Peyer's patch (tissue), 4 donors: ENCODE results near the gene FAM163A. TPM values are rescaled to one million over a fixed set of nuclear protein-coding genes. Genes with fewer than 3 reads are reported as not detected.

Source experiments
- DNase-seq, 3 donors: peaks; one replicate each; pipeline ENCODE4 v3.0.0-alpha.2; 2017 to 2019
- H3K27ac ChIP-seq, 4 donors: fragments of 200-600 bp; sonication (generic); one replicate each; pipeline ENCODE4 v1.5.1; 2016 to 2019
- H3K27me3 ChIP-seq, 2 donors: fragments of 200-600 bp; sonication (generic); one replicate each; pipeline ENCODE4 v1.5.1; 2019
- H3K36me3 ChIP-seq, 3 donors: fragments of 200-600 bp; sonication (generic); one replicate each; pipeline ENCODE4 v1.5.1; 2016 to 2019
- H3K4me1 ChIP-seq, 4 donors: fragments of 200-600 bp; sonication (generic); one replicate each; pipeline ENCODE4 v1.5.1; 2016 to 2019
- H3K4me3 ChIP-seq, 4 donors: fragments of 200-600 bp; sonication (generic); 1 replicate in 3 of 4; 2 replicates in 1 of 4; pipeline ENCODE4 v1.5.1; 2016 to 2019; ENCODE audit warnings: mild to moderate bottlenecking in 1 of 4
- H3K9me3 ChIP-seq, 4 donors: fragments of 200-600 bp; sonication (generic); one replicate each; pipeline ENCODE4 v1.5.1; 2016 to 2019; ENCODE audit warnings: mild to moderate bottlenecking in 1 of 4
- POLR2A ChIP-seq, 2 donors: fragments of 450-650 bp; IDR thresholded peaks; one replicate each; pipeline ENCODE4 v1.5.1; 2017; ENCODE audit warnings: antibody characterized with exemption in 2 of 2, mild to moderate bottlenecking in 2 of 2, moderate library complexity in 2 of 2
- total RNA-seq, 4 donors: library from RNA; depleted of rRNA; stranded (reverse); fragments of >200 nt; gene quantifications; one replicate each; pipeline ENCODE4 v1.1.0, GENCODE V29; 2016
- TF ChIP-seq, protein P1 (sequence below), 6 experiments: fragments of 450-650 bp in 4 of 6; fragments of 200-600 bp in 2 of 6; sonication (generic) in 1 of 6; IDR thresholded peaks; one replicate each; pipeline ENCODE4 v1.5.1; 2017 to 2019; ENCODE audit warnings: antibody characterized with exemption in 6 of 6, mild to moderate bottlenecking in 3 of 6, moderate library complexity in 1 of 6

Gene FAM163A
- total RNA-seq, 4 donors from 2014 or later: 0.67 to 5.0 (median 1.2) TPM; not detected in 1

DNA sequence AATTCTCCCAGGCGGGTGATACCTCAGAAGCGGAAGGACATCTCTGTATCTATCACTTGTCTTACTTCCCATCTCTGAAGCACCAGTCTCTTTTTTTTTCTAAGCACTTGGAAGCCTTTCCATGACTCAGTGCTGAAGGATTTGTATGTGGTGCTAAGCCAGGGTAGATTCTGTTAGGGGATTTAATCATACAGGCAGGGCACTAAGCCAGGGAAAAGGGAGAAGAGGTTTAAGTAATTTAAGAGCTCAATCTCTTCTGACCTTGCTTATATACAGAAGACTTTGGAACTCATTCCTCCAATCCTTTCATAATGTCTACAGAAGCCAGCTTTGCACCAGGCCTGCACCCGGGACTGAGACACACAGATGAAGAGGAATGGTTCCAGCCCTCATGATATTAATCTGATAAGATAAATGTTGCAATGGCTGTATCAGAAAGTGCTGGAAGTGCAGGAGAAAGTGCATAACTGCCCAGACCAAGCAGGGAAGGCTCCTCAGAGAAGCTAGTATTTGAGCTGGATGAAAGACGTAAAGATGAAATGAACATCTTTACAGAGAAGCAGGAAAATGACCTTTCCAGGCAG lies 11.0 kb downstream of the FAM163A start:
- no peak for TF ChIP-seq POLR2A (IDR thresholded peaks at IDR 0.05)
- TF ChIP-seq, protein P1, sequence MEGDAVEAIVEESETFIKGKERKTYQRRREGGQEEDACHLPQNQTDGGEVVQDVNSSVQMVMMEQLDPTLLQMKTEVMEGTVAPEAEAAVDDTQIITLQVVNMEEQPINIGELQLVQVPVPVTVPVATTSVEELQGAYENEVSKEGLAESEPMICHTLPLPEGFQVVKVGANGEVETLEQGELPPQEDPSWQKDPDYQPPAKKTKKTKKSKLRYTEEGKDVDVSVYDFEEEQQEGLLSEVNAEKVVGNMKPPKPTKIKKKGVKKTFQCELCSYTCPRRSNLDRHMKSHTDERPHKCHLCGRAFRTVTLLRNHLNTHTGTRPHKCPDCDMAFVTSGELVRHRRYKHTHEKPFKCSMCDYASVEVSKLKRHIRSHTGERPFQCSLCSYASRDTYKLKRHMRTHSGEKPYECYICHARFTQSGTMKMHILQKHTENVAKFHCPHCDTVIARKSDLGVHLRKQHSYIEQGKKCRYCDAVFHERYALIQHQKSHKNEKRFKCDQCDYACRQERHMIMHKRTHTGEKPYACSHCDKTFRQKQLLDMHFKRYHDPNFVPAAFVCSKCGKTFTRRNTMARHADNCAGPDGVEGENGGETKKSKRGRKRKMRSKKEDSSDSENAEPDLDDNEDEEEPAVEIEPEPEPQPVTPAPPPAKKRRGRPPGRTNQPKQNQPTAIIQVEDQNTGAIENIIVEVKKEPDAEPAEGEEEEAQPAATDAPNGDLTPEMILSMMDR (IDR thresholded peaks at IDR 0.05): no peak
- DNase-seq: no peak
- Histone ChIP-seq H3K4me3 (no peak overlapping the region), H3K4me1 (peaks cover 0 to 4% (median 0%) of the 10 kb centered on the region in 4 donors), H3K27ac (no peak overlapping the region), H3K36me3 (no peaks in the 10 kb centered on the region), H3K27me3 (no peaks in the 10 kb centered on the region), H3K9me3 (no peaks in the 10 kb centered on the region)

DNA sequence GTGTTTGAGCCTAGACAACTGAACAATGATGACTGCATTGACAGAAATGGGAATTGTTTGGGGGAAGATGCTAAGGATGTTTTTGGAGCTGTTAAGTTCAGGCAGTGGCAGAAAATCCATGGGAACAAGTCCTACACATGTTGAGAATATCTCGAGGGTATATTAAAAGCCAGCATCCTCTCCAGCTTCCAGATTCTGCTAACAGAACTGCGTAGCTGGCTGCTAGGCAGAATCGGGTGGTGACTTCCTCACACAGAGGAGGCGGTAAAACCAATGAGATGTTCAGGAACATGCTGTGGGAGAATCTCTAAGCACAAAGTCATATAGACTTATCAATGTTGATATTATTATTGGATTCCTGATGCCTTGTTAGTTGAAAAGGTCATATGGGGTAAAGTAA lies 14.8 kb downstream of the FAM163A start:
- H3K9me3 ChIP-seq: no peaks in the 10 kb centered on the region
- no peak overlapping the region for H3K27ac ChIP-seq
- no peaks in the 10 kb centered on the region for H3K27me3 ChIP-seq
- no peaks in the 10 kb centered on the region for H3K36me3 ChIP-seq
- H3K4me3 ChIP-seq: no peak overlapping the region
- peaks cover 0 to 4% (median 0%) of the 10 kb centered on the region in 4 donors for H3K4me1 ChIP-seq
- DNase-seq: no peak
- TF ChIP-seq, protein P1 (IDR thresholded peaks at IDR 0.05): no peak
- TF ChIP-seq POLR2A (IDR thresholded peaks at IDR 0.05): no peak

DNA sequence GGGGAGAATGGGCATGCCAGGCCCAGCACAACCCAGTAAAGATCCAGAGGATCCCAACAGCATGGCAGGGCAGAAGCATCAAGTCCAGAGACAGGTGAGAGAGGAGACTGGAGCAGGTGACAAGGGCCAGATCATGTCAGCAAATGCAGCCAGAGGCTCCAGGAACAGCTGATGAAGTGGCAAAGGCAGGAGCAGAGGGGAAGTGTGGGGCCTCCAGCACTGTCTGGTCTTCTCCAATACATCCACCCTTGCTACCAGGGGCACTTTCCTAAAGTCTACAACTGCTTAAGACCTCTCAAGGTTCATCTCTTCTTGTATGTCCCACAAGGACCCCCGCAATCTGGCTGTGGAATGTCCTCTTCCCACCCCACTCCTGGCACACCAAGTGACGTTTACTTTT lies 17.4 kb downstream of the FAM163A start:
- no peak for TF ChIP-seq POLR2A (IDR thresholded peaks at IDR 0.05)
- TF ChIP-seq, protein P1 (IDR thresholded peaks at IDR 0.05): no peak
- H3K27ac ChIP-seq: no peak overlapping the region
- H3K4me3 ChIP-seq: no peak overlapping the region
- no peaks in the 10 kb centered on the region for H3K9me3 ChIP-seq
- no peak for DNase-seq
- no peaks in the 10 kb centered on the region for H3K4me1 ChIP-seq
- no peaks in the 10 kb centered on the region for H3K27me3 ChIP-seq
- H3K36me3 ChIP-seq: no peaks in the 10 kb centered on the region

DNA sequence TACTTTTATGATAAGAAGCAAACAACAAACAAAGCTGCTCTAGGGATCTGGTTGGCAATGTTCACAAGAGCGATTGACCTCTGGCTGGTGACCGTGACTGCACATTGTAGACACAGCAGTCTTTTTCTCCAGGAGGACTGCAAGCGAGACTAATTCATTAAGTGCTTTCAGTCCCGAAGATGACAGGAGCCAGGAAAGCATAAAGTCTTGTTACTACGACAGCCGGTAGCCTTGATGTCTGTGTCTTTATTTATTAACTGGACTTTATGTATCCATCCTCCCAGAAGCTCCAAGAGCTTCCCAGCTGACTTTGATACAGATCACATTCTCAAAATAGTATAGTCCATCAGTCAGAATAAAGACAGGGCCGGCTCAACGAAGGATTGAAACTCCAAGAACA lies 18.2 kb downstream of the FAM163A start:
- H3K4me3 ChIP-seq: no peak overlapping the region
- TF ChIP-seq, protein P1 (IDR thresholded peaks at IDR 0.05): no peak
- no peak for TF ChIP-seq POLR2A (IDR thresholded peaks at IDR 0.05)
- DNase-seq: no peak
- no peaks in the 10 kb centered on the region for H3K4me1 ChIP-seq
- no peaks in the 10 kb centered on the region for H3K9me3 ChIP-seq
- no peaks in the 10 kb centered on the region for H3K36me3 ChIP-seq
- no peak overlapping the region for H3K27ac ChIP-seq
- no peaks in the 10 kb centered on the region for H3K27me3 ChIP-seq

DNA sequence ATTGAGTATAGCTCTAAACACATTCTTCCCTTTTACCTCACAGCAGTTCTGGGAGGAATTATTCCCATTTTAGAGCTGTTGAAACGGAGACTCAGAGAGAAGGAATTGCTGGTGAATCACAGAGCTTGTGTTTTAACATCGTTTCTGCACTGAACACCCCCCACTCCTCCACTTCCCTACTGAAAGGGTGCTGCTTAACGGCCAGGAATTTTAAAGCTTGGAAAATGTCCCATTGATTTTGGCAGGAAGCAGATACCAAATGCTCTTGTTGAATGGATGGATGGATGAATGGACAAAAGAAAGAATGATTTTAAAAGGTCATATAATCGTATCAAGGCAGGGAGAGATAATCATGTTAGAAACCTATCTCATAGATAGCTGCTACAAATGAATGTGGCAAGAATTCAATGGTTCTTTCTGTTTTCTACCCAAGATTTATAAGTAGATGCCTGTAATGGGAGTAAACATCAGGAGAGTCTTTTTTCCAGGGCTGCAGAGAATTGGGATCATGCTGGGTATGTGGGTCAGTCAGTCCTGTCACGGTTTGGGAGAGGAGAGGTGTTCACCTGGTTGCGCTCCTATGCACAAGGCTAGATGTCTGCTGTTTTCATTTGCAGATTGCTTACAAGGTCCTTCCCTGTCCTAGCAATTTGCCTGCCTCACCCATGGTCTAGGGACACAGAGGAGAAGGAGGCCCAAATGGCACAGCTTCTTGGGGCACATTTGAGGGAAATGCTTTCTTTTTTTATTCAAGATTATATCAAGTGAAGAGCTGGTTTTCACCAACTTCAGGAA lies 19.0 kb downstream of the FAM163A start:
- no peak for TF ChIP-seq POLR2A (IDR thresholded peaks at IDR 0.05)
- TF ChIP-seq, protein P1 (IDR thresholded peaks at IDR 0.05): no peak
- Histone ChIP-seq H3K4me3 (no peak overlapping the region), H3K4me1 (no peaks in the 10 kb centered on the region), H3K36me3 (no peaks in the 10 kb centered on the region), H3K9me3 (no peaks in the 10 kb centered on the region), H3K27me3 (no peaks in the 10 kb centered on the region), H3K27ac (no peak overlapping the region)
- no peak for DNase-seq
